GM19452 (cell line): ENCODE data around the gene TTC39C.

Experiments used
- ATAC-seq: cut with Tn5 transposase; IDR thresholded peaks from one replicate; pipeline ENCODE4 v1.9.1; 2021; ENCODE audit not compliant: unreplicated experiment

The TTC39C gene

DNA sequence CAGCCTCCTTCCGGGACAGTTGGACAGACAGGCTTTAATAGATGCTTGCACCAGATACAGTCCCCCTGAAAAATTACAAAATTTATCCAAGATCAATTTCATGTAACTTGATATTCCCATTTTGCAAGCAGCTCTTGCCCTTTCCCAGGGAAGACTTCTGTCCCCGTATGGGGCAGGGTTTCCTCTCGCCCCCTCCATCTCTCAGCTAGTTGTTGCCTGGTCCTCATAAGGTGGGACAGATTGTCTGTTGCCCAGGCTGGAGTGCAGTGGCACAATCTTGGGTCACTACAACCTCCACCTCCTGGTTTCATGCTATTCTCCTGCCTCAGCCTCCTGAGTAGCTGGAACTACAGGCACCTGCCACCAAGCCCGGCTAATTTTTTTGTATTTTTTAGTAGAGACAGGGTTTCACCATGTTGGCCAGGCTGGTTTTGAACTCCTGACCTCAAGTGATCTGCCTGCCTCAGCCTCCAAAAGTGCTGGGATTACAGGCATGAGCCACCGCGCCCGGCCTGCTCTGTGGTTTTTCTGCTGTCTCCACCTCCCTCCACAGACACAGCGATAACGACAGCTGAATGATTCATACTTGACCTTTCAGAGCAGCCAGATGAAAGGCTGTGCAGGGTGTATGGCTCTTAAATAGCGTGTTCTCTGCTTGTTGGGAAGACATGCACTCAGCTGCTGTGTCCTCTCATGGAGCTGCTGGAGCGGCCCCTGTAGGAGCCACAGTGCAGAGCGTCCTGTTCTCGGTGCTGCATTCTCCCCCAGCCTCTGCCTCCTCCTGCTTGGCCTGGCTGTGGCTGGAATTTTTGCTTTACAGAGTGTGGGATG, 61.4 kb downstream of the TTC39C start:
- no peak for ATAC-seq

- no peak for ATAC-seq
Observed at GRCh38 chr18:24076950-24077349, 62.4 kb downstream of the TTC39C start.

DNA sequence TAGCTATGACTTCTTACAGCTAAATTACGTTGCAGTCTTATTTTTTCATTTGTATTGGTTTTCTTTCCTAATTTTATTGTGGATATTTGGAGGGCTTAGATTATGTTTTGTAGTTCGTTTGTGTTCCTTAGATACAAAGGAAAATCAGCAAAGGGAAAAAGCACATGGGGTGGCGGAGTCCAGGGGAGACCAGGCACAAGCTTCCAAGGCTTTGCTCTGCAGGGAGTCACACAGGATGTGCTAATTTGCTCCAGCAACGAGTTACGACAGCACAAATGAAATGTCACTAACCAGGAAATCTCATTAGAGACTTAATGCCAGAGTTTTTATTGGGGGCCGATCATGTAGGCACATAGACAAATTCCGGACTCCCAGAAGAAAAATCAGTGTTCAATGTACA, 63.8 kb downstream of the TTC39C start:
- no peak for ATAC-seq

- ATAC-seq, result no peak
Observed at GRCh38 chr18:24080861-24081260, 66.3 kb downstream of the TTC39C start.

GRCh38 chr18:24083550-24083949, 69.0 kb downstream of the TTC39C start:
- ATAC-seq, result no peak

DNA sequence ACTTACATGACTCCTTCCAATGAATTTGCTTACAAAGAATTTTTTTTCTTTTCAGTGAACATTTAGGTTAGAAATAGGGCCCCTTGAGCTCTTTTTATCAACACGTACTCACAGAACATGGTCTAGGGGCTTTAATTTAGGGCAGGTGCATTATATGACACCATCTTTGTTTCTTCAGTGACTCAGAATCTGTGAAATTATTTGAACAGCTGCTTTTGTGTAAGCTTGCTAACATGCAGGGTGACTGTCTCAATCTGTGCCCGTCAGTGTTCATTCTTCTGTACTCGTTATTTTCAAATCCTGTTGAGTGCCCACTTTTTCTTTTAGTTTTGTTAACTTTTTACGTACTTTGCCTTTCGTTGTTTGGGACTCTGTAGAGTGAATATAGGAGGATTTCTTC, 71.5 kb downstream of the TTC39C start:
- no peak for ATAC-seq

DNA sequence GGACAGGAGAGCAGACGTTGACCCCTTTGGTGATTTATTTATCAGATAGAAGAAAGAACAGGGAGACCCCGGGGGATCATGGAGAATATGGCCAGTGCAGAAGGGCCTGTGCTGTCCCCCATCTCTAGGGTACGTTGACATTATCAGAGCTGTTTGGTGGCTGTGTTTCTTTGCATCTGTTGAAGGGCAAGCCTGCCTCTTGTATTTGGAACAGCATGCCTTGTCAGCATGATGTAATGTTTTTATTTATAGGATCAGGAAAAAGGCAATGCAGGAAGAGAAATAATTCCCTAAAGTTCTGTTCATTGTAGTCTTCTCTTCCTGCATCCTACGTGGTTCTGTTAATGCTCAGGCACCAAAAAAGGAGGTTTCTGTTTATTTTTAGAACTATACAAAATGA, 74.5 kb downstream of the TTC39C start:
- no peak for ATAC-seq

- no peak for ATAC-seq
Observed at GRCh38 chr18:24089515-24090337, 75.2 kb downstream of the TTC39C start.

DNA sequence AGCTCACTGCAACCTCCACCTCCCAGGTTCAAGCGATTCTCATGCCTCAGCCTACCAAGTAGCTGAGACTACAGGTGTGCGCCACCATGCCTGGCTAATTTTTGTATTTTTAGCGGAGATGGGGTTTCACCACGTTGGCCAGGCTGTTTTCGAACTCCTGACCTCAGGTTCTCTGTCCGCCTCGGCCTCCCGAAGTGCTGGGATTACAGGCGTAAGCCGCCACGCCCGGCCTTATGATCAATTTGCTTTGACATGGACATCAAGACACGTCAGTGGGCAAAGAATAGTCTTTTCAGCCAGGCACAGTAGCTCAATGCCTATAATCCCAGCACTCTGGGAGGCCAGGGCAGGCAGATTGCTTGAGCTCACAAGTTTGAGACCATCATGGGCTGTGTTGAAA, 76.3 kb downstream of the TTC39C start:
- no peak for ATAC-seq

- ATAC-seq, result no peak
Observed at GRCh38 chr18:24094561-24094960, 80.0 kb downstream of the TTC39C start.

DNA sequence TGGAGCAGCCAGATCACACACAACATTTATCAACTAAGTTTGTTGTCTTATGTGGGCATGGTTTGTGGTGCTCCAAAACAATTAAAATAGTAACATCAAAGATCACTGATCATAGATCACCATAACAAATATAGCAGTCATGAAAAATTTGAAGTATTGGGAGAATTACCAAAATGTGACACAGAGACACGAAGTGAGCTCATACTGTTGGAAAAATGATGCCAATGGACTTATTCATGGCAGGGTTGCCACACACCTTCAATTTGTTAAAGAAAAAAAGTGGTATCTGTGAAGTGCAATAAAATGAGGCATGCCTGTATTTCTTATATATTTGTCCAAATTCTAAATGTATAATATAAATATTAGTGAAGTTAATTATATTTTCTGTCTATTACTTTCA, 81.4 kb downstream of the TTC39C start:
- ATAC-seq, result no peak

GRCh38 chr18:24103320-24104021, 88.9 kb downstream of the TTC39C start:
- ATAC-seq, result no peak

GRCh38 chr18:24104486-24104885, 89.9 kb downstream of the TTC39C start:
- no peak for ATAC-seq

DNA sequence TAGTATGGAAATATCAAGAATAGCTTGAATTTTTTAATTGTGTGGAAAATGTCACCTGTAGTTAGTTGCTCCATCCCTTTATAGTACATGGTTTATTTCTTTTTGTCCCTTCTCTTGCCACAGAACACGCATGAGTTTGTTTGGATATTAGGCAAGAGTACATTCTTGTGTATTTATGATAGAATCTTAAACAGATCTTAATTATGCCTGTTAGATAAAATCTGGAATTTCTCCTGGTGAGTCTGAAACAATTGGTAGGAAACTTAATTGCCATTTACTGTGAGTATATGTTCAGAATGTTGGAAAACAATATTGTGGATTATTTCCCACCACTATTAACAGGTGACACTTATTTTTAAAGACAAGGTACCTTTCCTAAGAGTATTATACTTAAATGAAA, 94.1 kb downstream of the TTC39C start:
- no peak for ATAC-seq

GRCh38 chr18:24111936-24112335, 97.4 kb downstream of the TTC39C start:
- ATAC-seq, result no peak

DNA sequence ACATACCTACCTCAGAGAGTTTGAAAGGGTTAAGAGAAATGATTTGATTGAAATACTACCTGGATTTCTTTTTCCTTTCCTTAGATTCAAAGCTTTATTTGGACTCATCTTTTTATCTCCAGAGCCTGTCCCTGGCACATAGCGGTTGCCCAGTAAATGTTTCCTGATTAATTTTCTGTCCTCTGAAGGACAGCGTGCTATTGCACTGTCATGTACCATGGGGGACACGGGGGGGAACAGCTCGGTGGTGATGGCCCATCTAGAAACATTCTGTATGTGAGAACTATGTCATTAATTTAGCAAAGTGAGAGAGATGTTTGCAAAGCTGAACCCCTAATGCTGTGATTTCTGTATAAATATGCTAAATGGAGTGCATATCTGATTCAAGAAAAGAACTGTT, 97.9 kb downstream of the TTC39C start:
- no peak for ATAC-seq

- ATAC-seq, result no peak
Observed at GRCh38 chr18:24112874-24113615, 98.5 kb downstream of the TTC39C start.

GRCh38 chr18:24114924-24115549, 100.5 kb downstream of the TTC39C start:
- no peak for ATAC-seq

DNA sequence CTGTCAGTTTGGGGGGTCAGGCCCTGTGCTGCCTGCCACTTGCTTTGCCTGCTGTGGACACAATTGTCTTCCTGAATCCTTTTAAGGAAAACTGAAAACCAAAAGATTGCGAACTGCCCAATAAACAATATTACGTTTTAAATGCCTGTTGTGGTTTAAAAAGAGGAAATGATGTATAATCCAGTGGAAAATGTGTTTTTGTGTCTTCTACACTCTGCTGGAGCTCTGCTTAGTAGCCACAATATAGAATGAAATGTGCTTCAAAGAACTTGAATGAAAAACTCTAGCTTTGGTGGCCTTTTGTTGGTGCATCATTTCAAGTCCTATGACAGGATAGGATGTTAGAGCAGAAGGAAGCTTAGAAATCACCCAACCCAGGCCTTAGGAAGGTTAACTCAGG, 101.1 kb downstream of the TTC39C start:
- no peak for ATAC-seq

DNA sequence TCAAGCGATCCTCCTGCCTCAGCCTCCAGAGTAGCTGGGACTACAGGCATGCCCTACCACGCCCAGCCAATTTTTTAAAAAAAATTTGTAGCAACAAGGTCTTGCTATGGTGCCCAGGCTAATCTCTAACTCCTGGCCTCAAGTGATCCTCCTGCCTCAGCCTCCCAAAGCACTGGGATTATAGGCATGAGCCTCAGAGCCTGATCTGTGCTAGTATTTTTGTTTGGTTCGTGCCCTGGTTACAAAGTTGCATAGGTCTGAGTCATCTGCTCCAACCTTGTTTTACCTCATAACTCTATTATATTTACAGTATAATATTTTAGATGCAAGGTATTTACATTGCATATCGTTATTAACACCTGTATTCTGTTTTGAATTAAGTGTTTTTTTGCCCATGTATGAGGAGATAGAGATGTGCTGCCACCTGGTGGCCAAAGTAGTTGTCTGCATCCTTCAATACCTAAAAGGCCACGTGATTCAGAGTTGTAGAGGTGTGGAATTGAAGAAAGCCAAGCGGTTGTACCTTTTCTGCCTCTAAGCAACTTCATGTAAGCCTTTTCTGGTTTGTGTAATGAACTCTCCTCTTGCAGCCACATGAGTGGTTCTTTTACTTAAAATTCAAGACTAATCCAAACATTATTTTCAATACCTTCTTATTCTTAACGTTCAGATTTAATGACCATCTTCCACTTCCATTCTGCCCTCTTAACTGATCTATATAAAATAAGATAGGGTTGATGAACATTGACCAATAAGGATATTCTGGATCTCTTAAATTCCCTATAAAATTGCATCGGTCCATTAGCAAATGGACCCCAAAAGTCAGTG, 104.4 kb downstream of the TTC39C start:
- peak; percentile 73 for ATAC-seq
